ENCODE data around the gene CNNM4. TPM values are rescaled to one million over a fixed set of nuclear protein-coding genes. Genes with fewer than 3 reads are reported as not detected.
A peak's percentile ranks its signal among the peaks of the same experiment; 100 is the strongest.

The CNNM4 gene
- total and polyA plus RNA-seq, 7 donors: 2.3 to 36.7 (median 6.6) TPM

GRCh38 chr2:96767135-96767871, 6.6 kb downstream of the CNNM4 start:
- intact Hi-C loops (cut with DNase I): loop anchor here (10.0 kb wide), 1 partner anchor 327 kb away; the partner anchor contains the start of gene FAHD2B
- peaks cover 0 to 40% (median 39%) of the 10 kb centered on the region in 4 donors for H3K4me1 ChIP-seq
- H3K27me3 ChIP-seq: no peaks in the 10 kb centered on the region
- H3K27ac ChIP-seq: no peak overlapping the region
- 24 to 77% methylated on average over 9 of the region's 9 CpGs for WGBS, 2 donors
- no peak overlapping the region for H3K4me3 ChIP-seq
- no peaks in the 10 kb centered on the region for H3K9me3 ChIP-seq
- H3K36me3 ChIP-seq: no peaks in the 10 kb centered on the region
- no peak for DNase-seq
- TF ChIP-seq CTCF (IDR thresholded peaks at IDR 0.05): no peak
- no peak for TF ChIP-seq POLR2AphosphoS5 (IDR thresholded peaks at IDR 0.05)
- TF ChIP-seq POLR2A (IDR thresholded peaks at IDR 0.05): no peak
- no peak for TF ChIP-seq EP300 (IDR thresholded peaks at IDR 0.05)

- no peak for DNase-seq
- H3K36me3 ChIP-seq: no peaks in the 10 kb centered on the region
- no peak overlapping the region for H3K4me3 ChIP-seq
- H3K27ac ChIP-seq: no peak overlapping the region
- H3K27me3 ChIP-seq: no peaks in the 10 kb centered on the region
- 15 to 61% methylated on average over 8 of the region's 8 CpGs for WGBS, 2 donors
- no peak for TF ChIP-seq EP300 (IDR thresholded peaks at IDR 0.05)
- intact Hi-C loops (cut with DNase I): loop anchor here (10.0 kb wide), 1 partner anchor 327 kb away; the partner anchor contains the start of gene FAHD2B
- peaks cover 0 to 36% (median 32%) of the 10 kb centered on the region in 4 donors for H3K4me1 ChIP-seq
- H3K9me3 ChIP-seq: no peaks in the 10 kb centered on the region
Measured at GRCh38 chr2:96768083-96768561, 7.4 kb downstream of the CNNM4 start.

GRCh38 chr2:96769814-96770213, 9.1 kb downstream of the CNNM4 start:
- peak in 1 of 4 donors; percentile 17 for TF ChIP-seq POLR2AphosphoS5 (IDR thresholded peaks at IDR 0.05)
- TF ChIP-seq EP300 (IDR thresholded peaks at IDR 0.05): no peak
- no peak for TF ChIP-seq CTCF (IDR thresholded peaks at IDR 0.05)
- no peak for TF ChIP-seq POLR2A (IDR thresholded peaks at IDR 0.05)
- Histone ChIP-seq H3K27ac (peak overlapping the region in 3 of 4 donors; percentile 21 to 62 (median 53)), H3K36me3 (no peaks in the 10 kb centered on the region), H3K9me3 (no peaks in the 10 kb centered on the region), H3K27me3 (no peaks in the 10 kb centered on the region), H3K4me1 (peaks cover 0 to 29% (median 18%) of the 10 kb centered on the region in 4 donors), H3K4me3 (no peak overlapping the region)
- WGBS, 2 donors: 25 to 59% methylated on average over 7 of the region's 7 CpGs
- intact Hi-C loops (cut with DNase I): loop anchor here (10.0 kb wide), 1 partner anchor 325 kb away; the partner anchor contains the start of gene FAHD2B
- DNase-seq: peak; percentile 89

- TF ChIP-seq CTCF (IDR thresholded peaks at IDR 0.05): no peak
- DNase-seq: no peak
- intact Hi-C loops (cut with DNase I): no loop called here
- Histone ChIP-seq H3K4me1 (peaks cover 0 to 35% (median 15%) of the 10 kb centered on the region in 4 donors), H3K4me3 (no peak overlapping the region), H3K27ac (peak overlapping the region in 3 of 4 donors; percentile 21 to 62 (median 53)), H3K36me3 (no peaks in the 10 kb centered on the region), H3K9me3 (no peaks in the 10 kb centered on the region), H3K27me3 (no peaks in the 10 kb centered on the region)
- 70 to 84% methylated on average over 25 of the region's 25 CpGs for WGBS, 2 donors
Measured at GRCh38 chr2:96770442-96771202, 9.9 kb downstream of the CNNM4 start.

Data from sigmoid colon (tissue), 7 donors.